Measurements from ENCODE around the gene NDUFAF8. TPM values are rescaled to one million over a fixed set of nuclear protein-coding genes. Genes with fewer than 3 reads are reported as not detected.

The NDUFAF8 gene
- total RNA-seq, 1 experiment from 2014 or later = 102 TPM

GRCh38 chr17:81218459-81218858 is 20.7 kb upstream of the NDUFAF8 start:
- CTCF ChIA-PET = no interaction called here

More at GRCh38 chr17:81218459-81218858, 20.7 kb upstream of the NDUFAF8 start:
- Histone ChIP-seq H3K36me3 (ENCODE audit: control insufficient read depth in 1 of 2, insufficient read depth in 2 of 2, low read length in 2 of 2) (peaks cover 0 to 10% of the 10 kb centered on the region in 2 experiments; a peak in 2 of 4 replicates), H3K4me2 (ENCODE audit: low read length) (no peak overlapping the region), H2AFZ (ENCODE audit: low read depth, low read length, poor library complexity, severe bottlenecking) (no peak overlapping the region), H3K79me2 (ENCODE audit: insufficient read depth, low read length) (peaks cover 15% of the 10 kb centered on the region; the same call in 1 of the 2 replicates), H3K9me3 (ENCODE audit: control insufficient read depth in 1 of 2, insufficient read depth in 1 of 2, low read depth in 1 of 2, low read length in 2 of 2) (no peaks in the 10 kb centered on the region), H3K9ac (ENCODE audit: low read length) (no peak overlapping the region), H3K27me3 (ENCODE audit: insufficient read depth, low read length) (no peaks in the 10 kb centered on the region), H3K9me2 (ENCODE audit: insufficient read depth) (no peaks in the 10 kb centered on the region), H3K4me3 (replicated peaks in 1 of 2; ENCODE audit: low read depth in 1 of 2, low read length in 2 of 2) (no peak overlapping the region), H4K20me1 (ENCODE audit: insufficient read depth) (no peaks in the 10 kb centered on the region), H3K27ac (ENCODE audit: low read depth, low read length) (no peak overlapping the region), H3K4me1 (ENCODE audit: control insufficient read depth in 1 of 2, insufficient read depth in 2 of 2, low read length in 2 of 2) (peaks cover 16 to 24% of the 10 kb centered on the region in 2 experiments)
- TF ChIP-seq SP1 (IDR thresholded peaks at IDR 0.05; ENCODE audit: low read depth) (no peak), SIN3A (IDR thresholded peaks at IDR 0.05; ENCODE audit: low read depth) (no peak), EGR1 (IDR thresholded peaks at IDR 0.05; ENCODE audit: low read depth) (no peak), SRF (IDR thresholded peaks at IDR 0.05; ENCODE audit: low read depth) (no peak), TCF7L2 (IDR thresholded peaks at IDR 0.05; ENCODE audit: borderline replicate concordance, extremely low read depth, insufficient read depth, insufficient read length) (no peak), ELF1 (IDR thresholded peaks at IDR 0.05; ENCODE audit: borderline replicate concordance, low read depth) (no peak), REST (IDR thresholded peaks at IDR 0.05; ENCODE audit: low read depth) (no peak), POLR2A (IDR thresholded peaks at IDR 0.05; ENCODE audit: borderline replicate concordance, extremely low read depth, insufficient read depth, insufficient read length) (no peak), EZH2 (IDR thresholded peaks at IDR 0.05) (no peak), FOSL1 (IDR thresholded peaks at IDR 0.05; ENCODE audit: low read depth) (no peak)
- no peak for ATAC-seq
- ChIA-PET POLR2A (no interaction called here), RAD21 (ENCODE audit: low non-redundant PET in 1 of 2, low total read pairs in 2 of 2, uncharacterized antibody in 2 of 2, unreplicated experiment in 2 of 2) (no interaction called here)
- intact Hi-C loops (cut with micrococcal nuclease) = no loop called here
- BruUV-seq (replicated peaks) = no TSS peak
- DNase-seq (ENCODE audit: low read depth, low spot score) = no peak

Data from HCT116 (cell line).